NT2/D1 (cell line): ENCODE data around the gene FTO.

ENCODE experiments used
- DNase-seq: peaks from one replicate; pipeline ENCODE4 v3.0.0-alpha.2; 2011; ENCODE audit warnings: low read depth, low spot score
- H3K27me3 ChIP-seq: 2 replicates; pipeline ENCODE4 v1.6.0; 2011; ENCODE audit warnings: mild to moderate bottlenecking; ENCODE audit not compliant: insufficient read length, insufficient read depth
- H3K36me3 ChIP-seq: 2 replicates; pipeline ENCODE4 v1.6.1; 2011; ENCODE audit warnings: mild to moderate bottlenecking, low read length, mixed read lengths; ENCODE audit not compliant: insufficient read depth, insufficient read length
- H3K4me1 ChIP-seq: 2 replicates; pipeline ENCODE4 v1.5.1; 2011; ENCODE audit not compliant: insufficient read depth, insufficient read length
- H3K4me3 ChIP-seq: 2 replicates; pipeline ENCODE4 v1.5.1; 2011; ENCODE audit warnings: low read depth; ENCODE audit not compliant: insufficient read length
- H3K9ac ChIP-seq: 2 replicates; pipeline ENCODE4 v1.6.0; 2011; ENCODE audit warnings: low read depth; ENCODE audit not compliant: insufficient read length
- H3K9me3 ChIP-seq: 2 replicates; pipeline ENCODE4 v1.5.1; 2011; ENCODE audit warnings: mild to moderate bottlenecking, low read length; ENCODE audit not compliant: insufficient read depth
- SUZ12 ChIP-seq: IDR thresholded peaks from 2 replicates; pipeline ENCODE4 v1.6.1; 2011; ENCODE audit not compliant: insufficient read length, insufficient read depth; ENCODE audit errors: extremely low read depth
- YY1 ChIP-seq: IDR thresholded peaks from 2 replicates; pipeline ENCODE4 v1.6.1; 2011; ENCODE audit not compliant: insufficient read length, insufficient read depth
- ZNF274 ChIP-seq: IDR thresholded peaks from 2 replicates; pipeline ENCODE4 v1.6.1; 2011; ENCODE audit warnings: mild to moderate bottlenecking, low read depth, low read length

Gene FTO

DNA sequence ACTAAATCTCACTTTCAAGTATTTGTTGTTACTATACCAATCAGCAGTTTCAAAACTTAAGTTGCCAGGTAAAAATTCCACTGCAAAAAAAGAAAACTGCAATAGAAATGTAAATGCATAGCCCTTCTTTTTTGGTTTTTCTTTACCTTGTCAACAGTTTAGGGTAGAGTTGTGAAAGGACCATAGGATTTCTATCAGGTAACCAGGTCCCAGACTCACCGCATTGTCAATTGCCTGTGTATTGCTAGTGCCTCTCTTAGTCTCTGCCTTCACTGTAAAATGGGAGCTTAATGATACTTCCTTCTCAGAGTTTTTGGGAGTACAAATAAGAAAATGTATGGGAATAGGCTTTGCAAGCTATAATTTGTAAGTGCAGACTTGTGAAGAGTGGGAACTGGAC lies 145.0 kb downstream of the FTO start:
- Histone ChIP-seq H3K9me3 (no peaks in the 10 kb centered on the region), H3K9ac (no peak overlapping the region), H3K27me3 (no peaks in the 10 kb centered on the region), H3K4me1 (no peaks in the 10 kb centered on the region), H3K4me3 (no peak overlapping the region), H3K36me3 (peaks cover 3% of the 10 kb centered on the region)
- no peak for TF ChIP-seq YY1
- no peak for TF ChIP-seq SUZ12
- no peak for DNase-seq

GRCh38 chr16:53849585-53849984 lies 145.6 kb downstream of the FTO start:
- Histone ChIP-seq H3K9me3 (no peaks in the 10 kb centered on the region), H3K4me1 (no peaks in the 10 kb centered on the region), H3K9ac (no peak overlapping the region), H3K36me3 (no peaks in the 10 kb centered on the region), H3K4me3 (no peak overlapping the region), H3K27me3 (no peaks in the 10 kb centered on the region)
- DNase-seq = no peak
- TF ChIP-seq ZNF274 (no peak), YY1 (no peak), SUZ12 (no peak)

DNA sequence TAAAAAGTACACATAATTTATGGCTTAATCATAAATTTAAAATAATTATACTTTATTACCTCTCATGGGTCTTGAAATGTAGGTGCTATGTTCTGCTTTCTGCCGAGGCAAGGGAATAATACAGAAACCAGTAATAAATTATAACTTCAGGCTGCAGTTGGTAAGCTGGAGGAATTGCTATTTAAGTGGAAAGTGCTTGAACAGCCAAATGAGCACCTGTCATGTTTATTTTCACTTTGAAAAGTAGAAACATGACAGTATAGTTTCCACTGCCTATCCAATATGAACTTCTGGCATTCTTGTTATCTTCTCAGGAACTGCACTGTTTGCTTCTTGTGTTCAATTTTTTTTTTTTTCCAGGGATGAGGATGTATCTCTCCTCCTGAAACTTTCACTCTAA lies 146.0 kb downstream of the FTO start:
- DNase-seq = no peak
- no peak overlapping the region for H3K4me3 ChIP-seq
- no peaks in the 10 kb centered on the region for H3K9me3 ChIP-seq
- H3K9ac ChIP-seq = no peak overlapping the region
- no peak for TF ChIP-seq ZNF274
- no peak for TF ChIP-seq YY1
- TF ChIP-seq SUZ12 = no peak
- no peaks in the 10 kb centered on the region for H3K36me3 ChIP-seq
- no peaks in the 10 kb centered on the region for H3K27me3 ChIP-seq
- H3K4me1 ChIP-seq = no peaks in the 10 kb centered on the region

DNA sequence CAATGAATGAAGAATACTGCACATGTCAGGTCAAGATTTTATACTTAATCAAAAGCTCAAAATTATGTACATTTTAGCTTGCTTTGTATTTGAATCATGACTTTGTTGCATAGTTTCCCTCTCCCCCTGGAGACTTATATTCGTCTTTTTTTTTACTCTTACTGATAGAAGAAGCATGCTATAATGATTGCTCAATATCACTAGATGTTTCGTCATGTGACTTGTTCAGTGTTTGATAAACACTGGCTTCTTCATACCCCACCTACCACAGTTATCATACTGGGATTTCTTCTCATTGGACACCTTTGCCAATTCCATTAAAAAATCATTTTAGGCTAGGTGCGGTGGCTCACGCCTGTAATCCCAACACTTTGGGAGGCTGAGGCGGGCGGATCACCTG lies 148.7 kb downstream of the FTO start:
- Histone ChIP-seq H3K4me1 (no peaks in the 10 kb centered on the region), H3K9ac (no peak overlapping the region), H3K36me3 (no peaks in the 10 kb centered on the region), H3K4me3 (no peak overlapping the region), H3K9me3 (no peaks in the 10 kb centered on the region), H3K27me3 (no peaks in the 10 kb centered on the region)
- no peak for DNase-seq
- TF ChIP-seq ZNF274 (no peak), SUZ12 (no peak), YY1 (no peak)

DNA sequence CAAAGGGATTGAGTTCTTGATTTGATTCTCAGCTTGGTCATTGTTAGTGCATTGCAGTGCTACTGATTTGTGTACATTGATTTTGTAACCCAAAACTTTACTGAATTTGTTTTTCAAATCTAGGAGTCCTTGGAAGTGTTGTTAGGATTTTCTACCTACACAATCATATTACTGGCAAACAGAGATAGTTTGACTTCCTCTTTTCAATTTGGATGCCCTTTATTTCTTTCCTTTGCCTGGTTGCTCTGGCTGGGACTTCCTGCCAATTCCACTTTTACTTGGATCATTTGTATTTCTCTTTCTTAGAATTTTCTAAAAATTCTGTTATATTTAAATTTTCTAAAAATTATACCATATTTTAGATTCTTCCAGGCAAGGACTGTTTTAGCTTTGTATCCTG lies 151.1 kb downstream of the FTO start:
- H3K9me3 ChIP-seq = no peaks in the 10 kb centered on the region
- H3K36me3 ChIP-seq = no peaks in the 10 kb centered on the region
- H3K4me1 ChIP-seq = no peaks in the 10 kb centered on the region
- TF ChIP-seq SUZ12 = no peak
- TF ChIP-seq ZNF274 = no peak
- no peak for TF ChIP-seq YY1
- H3K4me3 ChIP-seq = no peak overlapping the region
- no peak for DNase-seq
- H3K9ac ChIP-seq = no peak overlapping the region
- no peaks in the 10 kb centered on the region for H3K27me3 ChIP-seq

- Histone ChIP-seq H3K9ac (no peak overlapping the region), H3K36me3 (no peaks in the 10 kb centered on the region), H3K4me3 (no peak overlapping the region), H3K27me3 (no peaks in the 10 kb centered on the region), H3K4me1 (no peaks in the 10 kb centered on the region), H3K9me3 (no peaks in the 10 kb centered on the region)
- TF ChIP-seq ZNF274 (no peak), YY1 (no peak), SUZ12 (no peak)
- no peak for DNase-seq
Measured at GRCh38 chr16:53855511-53855910, 151.6 kb downstream of the FTO start.

DNA sequence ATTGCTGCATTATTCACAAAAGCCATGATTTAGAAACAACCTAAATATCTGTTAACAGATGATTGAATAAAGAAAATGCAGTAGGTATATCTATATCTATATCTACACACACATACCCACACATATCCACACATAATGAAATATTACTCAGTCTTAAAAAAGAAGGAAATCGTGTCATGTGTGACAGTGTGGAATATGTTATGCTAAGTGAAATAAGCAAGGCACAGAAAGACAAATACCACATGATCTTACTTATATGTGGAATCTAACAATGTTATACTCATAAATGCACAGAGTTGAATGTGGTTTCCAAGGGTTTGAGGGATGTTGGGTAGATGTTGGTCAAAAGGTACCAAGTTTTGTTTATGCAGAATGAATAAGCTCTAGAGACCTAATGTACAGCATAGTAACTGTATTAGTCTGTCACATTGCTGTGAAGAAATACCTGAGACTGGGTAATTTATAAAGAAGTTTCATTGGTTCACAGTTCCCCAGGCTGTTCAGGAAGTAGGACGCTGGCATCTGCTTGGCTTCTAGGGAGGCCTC lies 156.1 kb downstream of the FTO start:
- H3K9me3 ChIP-seq = no peaks in the 10 kb centered on the region
- H3K36me3 ChIP-seq = no peaks in the 10 kb centered on the region
- TF ChIP-seq YY1 (no peak), SUZ12 (no peak), ZNF274 (no peak)
- no peaks in the 10 kb centered on the region for H3K27me3 ChIP-seq
- no peak for DNase-seq
- H3K4me3 ChIP-seq = no peak overlapping the region
- no peaks in the 10 kb centered on the region for H3K4me1 ChIP-seq
- no peak overlapping the region for H3K9ac ChIP-seq
